Measurements from ENCODE around the gene ARPIN. TPM values are rescaled to one million over a fixed set of nuclear protein-coding genes. Genes with fewer than 3 reads are reported as not detected.
"Not testable (repeated sequence)": the region's sequence is repeated elsewhere in the genome, so short reads cannot be mapped to it uniquely, and the experiment has no call there.

The ARPIN gene
- total RNA-seq, result 1 to 10 TPM; 4.9 to 8.1 (median 6.9) TPM
- long read RNA-seq, result 0 reads

- peak; percentile 71 to 86 (median 80) for ATAC-seq
- Histone ChIP-seq H3K9me3 (no peaks in the 10 kb centered on the region), H3K4me3 (peak within 1 kb of the TSS; percentile 78 to 87 (median 83)), H3K27ac (peak within 1 kb of the TSS; percentile 40 to 67 (median 50)), H3K27me3 (no peaks in the 10 kb centered on the region), H3K36me3 (no peaks in the 10 kb centered on the region), H3K4me1 (peaks cover 0 to 16% (median 4%) of the 10 kb centered on the region in 4 donors)
- no peak for TF ChIP-seq CTCF (IDR thresholded peaks at IDR 0.05)
- TF ChIP-seq POLR2A (IDR thresholded peaks at IDR 0.05), result peak; percentile 10
- intact Hi-C loops (cut with DNase I), result loop anchor here in 1 of 2 donors (10.0 kb wide), 1 partner anchor 62 kb away; no protein-coding TSS in a partner anchor
- peak; percentile 60 to 72 (median 69) for DNase-seq
- 2% methylated on average over 7 of the region's 57 CpGs for WGBS (ENCODE audit: insufficient coverage, low coverage, low lambda C conversion rate, missing lambda C conversion rate)
These were observed at the start of gene ARPIN for GRCh38 chr15:89912674-89913396. Gene ARPIN, minus strand, starts transcription at chr15:89912952. Its CDS starts 117 bp downstream, at chr15:89912835.

GRCh38 chr15:89958107-89958805 lies 45.5 kb upstream of the ARPIN start:
- H3K4me1 ChIP-seq, result no peaks in the 10 kb centered on the region
- H3K27ac ChIP-seq, result no peak overlapping the region
- H3K4me3 ChIP-seq, result no peak overlapping the region
- H3K9me3 ChIP-seq, result no peaks in the 10 kb centered on the region
- ATAC-seq (peak; percentile 36 to 68 (median 57)), DNase-seq (peak in 2 of 3 donors; percentile 58 to 77)
- H3K27me3 ChIP-seq, result no peaks in the 10 kb centered on the region
- TF ChIP-seq CTCF (IDR thresholded peaks at IDR 0.05) (no peak), POLR2A (IDR thresholded peaks at IDR 0.05) (no peak)
- intact Hi-C loops (cut with DNase I), result no loop called here
- no peaks in the 10 kb centered on the region for H3K36me3 ChIP-seq
- 82% methylated on average over 8 of the region's 18 CpGs for WGBS (ENCODE audit: insufficient coverage, low coverage, low lambda C conversion rate, missing lambda C conversion rate)

GRCh38 chr15:89955449-89955998 lies 42.8 kb upstream of the ARPIN start:
- WGBS (ENCODE audit: insufficient coverage, low coverage, low lambda C conversion rate, missing lambda C conversion rate), result 84% methylated on average over 6 of the region's 13 CpGs
- H3K4me3 ChIP-seq; ATAC-seq; H3K9me3 ChIP-seq; H3K27ac ChIP-seq; intact Hi-C loops (cut with DNase I); H3K27me3 ChIP-seq; DNase-seq; H3K36me3 ChIP-seq; H3K4me1 ChIP-seq: not testable (repeated sequence)

GRCh38 chr15:89954541-89954940 lies 41.8 kb upstream of the ARPIN start:
- no peak overlapping the region for H3K4me3 ChIP-seq
- no peaks in the 10 kb centered on the region for H3K9me3 ChIP-seq
- H3K36me3 ChIP-seq, result no peaks in the 10 kb centered on the region
- WGBS (ENCODE audit: insufficient coverage, low coverage, low lambda C conversion rate, missing lambda C conversion rate), result 27% methylated on average over 3 of the region's 3 CpGs
- H3K27me3 ChIP-seq, result no peaks in the 10 kb centered on the region
- DNase-seq (no peak), ATAC-seq (no peak)
- H3K27ac ChIP-seq, result no peak overlapping the region
- no peaks in the 10 kb centered on the region for H3K4me1 ChIP-seq
- intact Hi-C loops (cut with DNase I), result no loop called here
- TF ChIP-seq POLR2A (IDR thresholded peaks at IDR 0.05) (no peak), CTCF (IDR thresholded peaks at IDR 0.05) (no peak)

GRCh38 chr15:89948796-89949195 lies 36.0 kb upstream of the ARPIN start:
- DNase-seq (no peak), ATAC-seq (no peak)
- Histone ChIP-seq H3K9me3 (no peaks in the 10 kb centered on the region), H3K4me3 (no peak overlapping the region), H3K4me1 (no peaks in the 10 kb centered on the region), H3K27me3 (no peaks in the 10 kb centered on the region), H3K27ac (no peak overlapping the region), H3K36me3 (no peaks in the 10 kb centered on the region)
- intact Hi-C loops (cut with DNase I), result no loop called here
- WGBS (ENCODE audit: insufficient coverage, low coverage, low lambda C conversion rate, missing lambda C conversion rate), result 80% methylated on average over 7 of the region's 7 CpGs
- TF ChIP-seq CTCF (IDR thresholded peaks at IDR 0.05) (no peak), POLR2A (IDR thresholded peaks at IDR 0.05) (no peak)

Measured in right lobe of liver (tissue), 6 donors.